ENCODE measurements around the gene BCL2L14.

DNA sequence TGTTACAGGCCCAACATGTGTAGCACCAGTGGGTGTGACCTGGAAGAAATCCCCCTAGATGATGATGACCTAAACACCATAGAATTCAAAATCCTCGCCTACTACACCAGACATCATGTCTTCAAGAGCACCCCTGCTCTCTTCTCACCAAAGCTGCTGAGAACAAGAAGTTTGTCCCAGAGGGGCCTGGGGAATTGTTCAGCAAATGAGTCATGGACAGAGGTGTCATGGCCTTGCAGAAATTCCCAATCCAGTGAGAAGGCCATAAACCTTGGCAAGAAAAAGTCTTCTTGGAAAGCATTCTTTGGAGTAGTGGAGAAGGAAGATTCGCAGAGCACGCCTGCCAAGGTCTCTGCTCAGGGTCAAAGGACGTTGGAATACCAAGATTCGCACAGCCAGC lies 8.6 kb downstream of the BCL2L14 start:
- TF ChIP-seq, protein P1, sequence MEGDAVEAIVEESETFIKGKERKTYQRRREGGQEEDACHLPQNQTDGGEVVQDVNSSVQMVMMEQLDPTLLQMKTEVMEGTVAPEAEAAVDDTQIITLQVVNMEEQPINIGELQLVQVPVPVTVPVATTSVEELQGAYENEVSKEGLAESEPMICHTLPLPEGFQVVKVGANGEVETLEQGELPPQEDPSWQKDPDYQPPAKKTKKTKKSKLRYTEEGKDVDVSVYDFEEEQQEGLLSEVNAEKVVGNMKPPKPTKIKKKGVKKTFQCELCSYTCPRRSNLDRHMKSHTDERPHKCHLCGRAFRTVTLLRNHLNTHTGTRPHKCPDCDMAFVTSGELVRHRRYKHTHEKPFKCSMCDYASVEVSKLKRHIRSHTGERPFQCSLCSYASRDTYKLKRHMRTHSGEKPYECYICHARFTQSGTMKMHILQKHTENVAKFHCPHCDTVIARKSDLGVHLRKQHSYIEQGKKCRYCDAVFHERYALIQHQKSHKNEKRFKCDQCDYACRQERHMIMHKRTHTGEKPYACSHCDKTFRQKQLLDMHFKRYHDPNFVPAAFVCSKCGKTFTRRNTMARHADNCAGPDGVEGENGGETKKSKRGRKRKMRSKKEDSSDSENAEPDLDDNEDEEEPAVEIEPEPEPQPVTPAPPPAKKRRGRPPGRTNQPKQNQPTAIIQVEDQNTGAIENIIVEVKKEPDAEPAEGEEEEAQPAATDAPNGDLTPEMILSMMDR (IDR thresholded peaks at IDR 0.05) = no peak
- no peak for TF ChIP-seq JUN (CRISPR knock-in tag; IDR thresholded peaks at IDR 0.05)
- TF ChIP-seq IRF2 (CRISPR knock-in tag; IDR thresholded peaks at IDR 0.05; ENCODE audit: borderline replicate concordance, low read depth) = no peak
- TF ChIP-seq FOXJ3 (CRISPR knock-in tag; IDR thresholded peaks at IDR 0.05; ENCODE audit: borderline replicate concordance) = no peak
- no peak for TF ChIP-seq JAZF1 (CRISPR knock-in tag; IDR thresholded peaks at IDR 0.05)
- no peak for TF ChIP-seq NFYB (CRISPR knock-in tag; conservative IDR thresholded peaks at IDR 0.05; ENCODE audit: low read depth)
- no peak for TF ChIP-seq FOXP1 (CRISPR knock-in tag; IDR thresholded peaks at IDR 0.05; ENCODE audit: borderline replicate concordance)
- TF ChIP-seq SP1 (CRISPR knock-in tag; conservative IDR thresholded peaks at IDR 0.05) = no peak
- TF ChIP-seq ETV6 (CRISPR knock-in tag; IDR thresholded peaks at IDR 0.05) = no peak
- TF ChIP-seq, protein P2, sequence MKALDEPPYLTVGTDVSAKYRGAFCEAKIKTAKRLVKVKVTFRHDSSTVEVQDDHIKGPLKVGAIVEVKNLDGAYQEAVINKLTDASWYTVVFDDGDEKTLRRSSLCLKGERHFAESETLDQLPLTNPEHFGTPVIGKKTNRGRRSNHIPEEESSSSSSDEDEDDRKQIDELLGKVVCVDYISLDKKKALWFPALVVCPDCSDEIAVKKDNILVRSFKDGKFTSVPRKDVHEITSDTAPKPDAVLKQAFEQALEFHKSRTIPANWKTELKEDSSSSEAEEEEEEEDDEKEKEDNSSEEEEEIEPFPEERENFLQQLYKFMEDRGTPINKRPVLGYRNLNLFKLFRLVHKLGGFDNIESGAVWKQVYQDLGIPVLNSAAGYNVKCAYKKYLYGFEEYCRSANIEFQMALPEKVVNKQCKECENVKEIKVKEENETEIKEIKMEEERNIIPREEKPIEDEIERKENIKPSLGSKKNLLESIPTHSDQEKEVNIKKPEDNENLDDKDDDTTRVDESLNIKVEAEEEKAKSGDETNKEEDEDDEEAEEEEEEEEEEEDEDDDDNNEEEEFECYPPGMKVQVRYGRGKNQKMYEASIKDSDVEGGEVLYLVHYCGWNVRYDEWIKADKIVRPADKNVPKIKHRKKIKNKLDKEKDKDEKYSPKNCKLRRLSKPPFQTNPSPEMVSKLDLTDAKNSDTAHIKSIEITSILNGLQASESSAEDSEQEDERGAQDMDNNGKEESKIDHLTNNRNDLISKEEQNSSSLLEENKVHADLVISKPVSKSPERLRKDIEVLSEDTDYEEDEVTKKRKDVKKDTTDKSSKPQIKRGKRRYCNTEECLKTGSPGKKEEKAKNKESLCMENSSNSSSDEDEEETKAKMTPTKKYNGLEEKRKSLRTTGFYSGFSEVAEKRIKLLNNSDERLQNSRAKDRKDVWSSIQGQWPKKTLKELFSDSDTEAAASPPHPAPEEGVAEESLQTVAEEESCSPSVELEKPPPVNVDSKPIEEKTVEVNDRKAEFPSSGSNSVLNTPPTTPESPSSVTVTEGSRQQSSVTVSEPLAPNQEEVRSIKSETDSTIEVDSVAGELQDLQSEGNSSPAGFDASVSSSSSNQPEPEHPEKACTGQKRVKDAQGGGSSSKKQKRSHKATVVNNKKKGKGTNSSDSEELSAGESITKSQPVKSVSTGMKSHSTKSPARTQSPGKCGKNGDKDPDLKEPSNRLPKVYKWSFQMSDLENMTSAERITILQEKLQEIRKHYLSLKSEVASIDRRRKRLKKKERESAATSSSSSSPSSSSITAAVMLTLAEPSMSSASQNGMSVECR (CRISPR knock-in tag; IDR thresholded peaks at IDR 0.05; ENCODE audit: borderline replicate concordance) = no peak
- TF ChIP-seq CREM (CRISPR knock-in tag; IDR thresholded peaks at IDR 0.05) = no peak
- TF ChIP-seq NR1H2 (CRISPR knock-in tag; IDR thresholded peaks at IDR 0.05) = no peak
- TF ChIP-seq, protein P3, sequence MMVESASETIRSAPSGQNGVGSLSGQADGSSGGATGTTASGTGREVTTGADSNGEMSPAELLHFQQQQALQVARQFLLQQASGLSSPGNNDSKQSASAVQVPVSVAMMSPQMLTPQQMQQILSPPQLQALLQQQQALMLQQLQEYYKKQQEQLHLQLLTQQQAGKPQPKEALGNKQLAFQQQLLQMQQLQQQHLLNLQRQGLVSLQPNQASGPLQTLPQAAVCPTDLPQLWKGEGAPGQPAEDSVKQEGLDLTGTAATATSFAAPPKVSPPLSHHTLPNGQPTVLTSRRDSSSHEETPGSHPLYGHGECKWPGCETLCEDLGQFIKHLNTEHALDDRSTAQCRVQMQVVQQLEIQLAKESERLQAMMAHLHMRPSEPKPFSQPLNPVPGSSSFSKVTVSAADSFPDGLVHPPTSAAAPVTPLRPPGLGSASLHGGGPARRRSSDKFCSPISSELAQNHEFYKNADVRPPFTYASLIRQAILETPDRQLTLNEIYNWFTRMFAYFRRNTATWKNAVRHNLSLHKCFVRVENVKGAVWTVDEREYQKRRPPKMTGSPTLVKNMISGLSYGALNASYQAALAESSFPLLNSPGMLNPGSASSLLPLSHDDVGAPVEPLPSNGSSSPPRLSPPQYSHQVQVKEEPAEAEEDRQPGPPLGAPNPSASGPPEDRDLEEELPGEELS (CRISPR knock-in tag; IDR thresholded peaks at IDR 0.05) = no peak
- TF ChIP-seq, protein P4, sequence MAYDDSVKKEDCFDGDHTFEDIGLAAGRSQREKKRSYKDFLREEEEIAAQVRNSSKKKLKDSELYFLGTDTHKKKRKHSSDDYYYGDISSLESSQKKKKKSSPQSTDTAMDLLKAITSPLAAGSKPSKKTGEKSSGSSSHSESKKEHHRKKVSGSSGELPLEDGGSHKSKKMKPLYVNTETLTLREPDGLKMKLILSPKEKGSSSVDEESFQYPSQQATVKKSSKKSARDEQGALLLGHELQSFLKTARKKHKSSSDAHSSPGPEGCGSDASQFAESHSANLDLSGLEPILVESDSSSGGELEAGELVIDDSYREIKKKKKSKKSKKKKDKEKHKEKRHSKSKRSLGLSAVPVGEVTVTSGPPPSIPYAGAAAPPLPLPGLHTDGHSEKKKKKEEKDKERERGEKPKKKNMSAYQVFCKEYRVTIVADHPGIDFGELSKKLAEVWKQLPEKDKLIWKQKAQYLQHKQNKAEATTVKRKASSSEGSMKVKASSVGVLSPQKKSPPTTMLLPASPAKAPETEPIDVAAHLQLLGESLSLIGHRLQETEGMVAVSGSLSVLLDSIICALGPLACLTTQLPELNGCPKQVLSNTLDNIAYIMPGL (CRISPR knock-in tag; IDR thresholded peaks at IDR 0.05) = no peak

Measured in WTC11 (cell line).